SH-SY5Y (cell line): ENCODE measurements around the gene AVP.

ENCODE experiments used
- GATA2 ChIP-seq: IDR thresholded peaks from 2 replicates; pipeline ENCODE4 v1.6.1; 2011; ENCODE audit warnings: mild to moderate bottlenecking, low read depth, low read length
- GATA3 ChIP-seq: IDR thresholded peaks from 2 replicates; pipeline ENCODE4 v1.6.1; 2011; ENCODE audit warnings: low read depth, mild to moderate bottlenecking, low read length, moderate library complexity

AVP gene

GRCh38 chr20:3093861-3094361 is 9.4 kb upstream of the AVP start:
- TF ChIP-seq GATA3 (no peak), GATA2 (no peak)

GRCh38 chr20:3092611-3093379 is 8.3 kb upstream of the AVP start:
- TF ChIP-seq GATA3: no peak

- TF ChIP-seq GATA2 (no peak), GATA3 (no peak)
Measured at GRCh38 chr20:3090565-3090964, 6.0 kb upstream of the AVP start.

GRCh38 chr20:3088031-3088430 is 3.5 kb upstream of the AVP start:
- no peak for TF ChIP-seq GATA3
- no peak for TF ChIP-seq GATA2

- TF ChIP-seq GATA2 (no peak), GATA3 (no peak)
Measured at GRCh38 chr20:3085571-3086072, 1.1 kb upstream of the AVP start.

GRCh38 chr20:3084986-3085360 is 449 bp upstream of the AVP start:
- TF ChIP-seq GATA3: no peak
- no peak for TF ChIP-seq GATA2

GRCh38 chr20:3082955-3083952 is 1.3 kb downstream of the AVP start:
- no peak for TF ChIP-seq GATA3
- TF ChIP-seq GATA2: no peak

- TF ChIP-seq GATA2 (no peak), GATA3 (no peak)
Measured at GRCh38 chr20:3082306-3082951, 2.1 kb downstream of the AVP start.

- TF ChIP-seq GATA3: no peak
- TF ChIP-seq GATA2: no peak
Measured at GRCh38 chr20:3081641-3082040, 2.9 kb downstream of the AVP start.

GRCh38 chr20:3080939-3081388 is 3.6 kb downstream of the AVP start:
- TF ChIP-seq GATA3 (no peak), GATA2 (no peak)

GRCh38 chr20:3077618-3078134 is 6.8 kb downstream of the AVP start:
- TF ChIP-seq GATA2: no peak
- no peak for TF ChIP-seq GATA3

GRCh38 chr20:3074812-3075211 is 9.7 kb downstream of the AVP start:
- TF ChIP-seq GATA3: no peak
- no peak for TF ChIP-seq GATA2

GRCh38 chr20:3072530-3073250 is 11.8 kb downstream of the AVP start:
- no peak for TF ChIP-seq GATA2
- TF ChIP-seq GATA3: no peak
